OCI-LY1 (cell line): ENCODE results near the gene MYO1A.

ENCODE experiments used
- EZH2 ChIP-seq: fragments of 200-600 bp; sonication (generic), shearing (Covaris generic); IDR thresholded peaks from 2 replicates; pipeline ENCODE4 v1.8.0; 2017; ENCODE audit warnings: borderline replicate concordance, mixed run types, mild to moderate bottlenecking, antibody characterized with exemption, low read length, moderate library complexity, mixed read lengths
- TF ChIP-seq, protein P1 (sequence below): fragments of 200-600 bp; sonication (generic), shearing (Covaris generic); IDR thresholded peaks from 2 replicates; pipeline ENCODE4 v1.5.1; 2017; ENCODE audit warnings: mild to moderate bottlenecking, antibody characterized with exemption, low read length, moderate library complexity, mixed read lengths

DNA sequence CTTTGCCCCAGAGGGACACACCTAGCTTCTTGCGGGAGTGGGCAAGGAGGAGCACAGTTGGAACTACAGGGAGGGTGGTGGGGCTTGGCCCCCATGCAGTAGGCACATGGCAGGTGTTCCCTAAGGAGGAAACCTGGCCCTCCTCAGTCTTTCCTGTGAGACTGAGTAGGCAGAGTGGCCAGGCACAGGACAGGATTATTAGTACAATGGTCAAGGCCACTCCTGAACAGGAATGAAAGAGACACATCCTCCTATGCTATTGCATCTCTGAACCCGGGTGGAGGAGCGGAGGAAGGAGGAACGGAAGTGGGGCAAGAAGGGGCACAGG lies 846 bp downstream of the MYO1A start:
- TF ChIP-seq, protein P1, sequence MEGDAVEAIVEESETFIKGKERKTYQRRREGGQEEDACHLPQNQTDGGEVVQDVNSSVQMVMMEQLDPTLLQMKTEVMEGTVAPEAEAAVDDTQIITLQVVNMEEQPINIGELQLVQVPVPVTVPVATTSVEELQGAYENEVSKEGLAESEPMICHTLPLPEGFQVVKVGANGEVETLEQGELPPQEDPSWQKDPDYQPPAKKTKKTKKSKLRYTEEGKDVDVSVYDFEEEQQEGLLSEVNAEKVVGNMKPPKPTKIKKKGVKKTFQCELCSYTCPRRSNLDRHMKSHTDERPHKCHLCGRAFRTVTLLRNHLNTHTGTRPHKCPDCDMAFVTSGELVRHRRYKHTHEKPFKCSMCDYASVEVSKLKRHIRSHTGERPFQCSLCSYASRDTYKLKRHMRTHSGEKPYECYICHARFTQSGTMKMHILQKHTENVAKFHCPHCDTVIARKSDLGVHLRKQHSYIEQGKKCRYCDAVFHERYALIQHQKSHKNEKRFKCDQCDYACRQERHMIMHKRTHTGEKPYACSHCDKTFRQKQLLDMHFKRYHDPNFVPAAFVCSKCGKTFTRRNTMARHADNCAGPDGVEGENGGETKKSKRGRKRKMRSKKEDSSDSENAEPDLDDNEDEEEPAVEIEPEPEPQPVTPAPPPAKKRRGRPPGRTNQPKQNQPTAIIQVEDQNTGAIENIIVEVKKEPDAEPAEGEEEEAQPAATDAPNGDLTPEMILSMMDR = no peak
- TF ChIP-seq EZH2 = no peak
